ENCODE data around the gene STK26. TPM values are rescaled to one million over a fixed set of nuclear protein-coding genes. Genes with fewer than 3 reads are reported as not detected.

The STK26 gene
- total and polyA plus RNA-seq, 2 of the 13 experiments (the other 11 are each of a cell fraction or from before 2014, with no cell fraction given): 16.9 to 47.9 TPM

- no peak for TF ChIP-seq ZNF614 (CRISPR knock-in tag; IDR thresholded peaks at IDR 0.05; ENCODE audit: borderline replicate concordance)
- no peak for TF ChIP-seq HDAC6 (IDR thresholded peaks at IDR 0.05; ENCODE audit: low read depth, low read length)
- TF ChIP-seq KDM5B (CRISPR knock-in tag; IDR thresholded peaks at IDR 0.05; ENCODE audit: borderline replicate concordance): no peak
- no peak for TF ChIP-seq ZFY (CRISPR knock-in tag; IDR thresholded peaks at IDR 0.05)
- no peak for TF ChIP-seq ZNF724P (CRISPR knock-in tag; IDR thresholded peaks at IDR 0.05; ENCODE audit: borderline replicate concordance)
- TF ChIP-seq YEATS4 (CRISPR knock-in tag; IDR thresholded peaks at IDR 0.05; ENCODE audit: borderline replicate concordance): no peak
These were observed 47.3 kb upstream of the STK26 start (continued) for GRCh38 chrX:131975851-131976250.

DNA sequence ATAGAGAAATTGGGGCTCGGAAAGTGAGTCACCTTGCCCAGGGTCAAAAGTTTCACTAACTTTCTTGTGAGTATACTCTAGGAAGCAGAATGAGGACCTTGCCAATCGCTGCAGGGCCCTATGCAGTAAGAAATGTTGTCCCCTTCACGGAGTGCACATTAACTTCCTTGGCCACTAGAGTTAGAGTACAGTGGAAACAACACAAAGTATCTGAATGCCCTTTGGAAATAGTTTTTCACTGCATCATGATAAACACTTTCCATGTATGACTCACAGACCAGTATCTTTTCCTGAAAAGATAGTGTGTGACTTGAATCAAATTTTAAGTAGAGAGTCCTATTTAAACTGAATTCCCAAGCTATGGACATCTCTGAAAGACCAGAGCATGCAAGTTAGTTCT, 45.5 kb upstream of the STK26 start:
- no peaks in the 10 kb centered on the region for H4K20me1 ChIP-seq (ENCODE audit: insufficient read depth, low read length)
- H3K36me3 ChIP-seq (replicated peaks in 1 of 2; ENCODE audit: control insufficient read depth in 1 of 2, insufficient read depth in 2 of 2, low read length in 2 of 2): no peaks in the 10 kb centered on the region
- intact Hi-C loops (cut with micrococcal nuclease; ENCODE audit: unreplicated experiment) (no loop called here), in situ Hi-C loops (cut with HindIII; ENCODE audit: extremely low pct_ligation_motif_present, low pct_unique_long_range_greater_than_20kb) (no loop called here)
- ChIA-PET POLR2A (no interaction called here), CTCF (ENCODE audit: low intra/inter-chr PET ratio, low total read pairs) (no interaction called here)
- no peaks in the 10 kb centered on the region for H3K27me3 ChIP-seq (ENCODE audit: control insufficient read depth in 1 of 2, insufficient read depth in 2 of 2, low read length in 2 of 2)
- H3K4me3 ChIP-seq (replicated peaks in 1 of 3; ENCODE audit: insufficient read depth in 1 of 3, low read depth in 2 of 3, low read length in 3 of 3): no peak overlapping the region
- BruUV-seq (replicated peaks): no TSS peak
- no peak for TF ChIP-seq ZNF121 (CRISPR knock-in tag; IDR thresholded peaks at IDR 0.05)
- TF ChIP-seq FOSL1 (CRISPR knock-in tag; IDR thresholded peaks at IDR 0.05; ENCODE audit: borderline replicate concordance): no peak
- no peak for TF ChIP-seq ZNF670 (CRISPR knock-in tag; IDR thresholded peaks at IDR 0.05; ENCODE audit: borderline replicate concordance)
- TF ChIP-seq ZNF496 (CRISPR knock-in tag; IDR thresholded peaks at IDR 0.05; ENCODE audit: insufficient replicate concordance): no peak
- TF ChIP-seq ZEB1 (IDR thresholded peaks at IDR 0.05; ENCODE audit: insufficient replicate concordance, low read depth): no peak
- ATAC-seq: no peak
- no CpG with 5 or more reads among the region's 3 CpGs for WGBS (ENCODE audit: low lambda C conversion rate)
- H3K27ac ChIP-seq (ENCODE audit: extremely low read length, insufficient read depth, low read length): no peak overlapping the region
- H3K9me3 ChIP-seq (ENCODE audit: low read length): no peaks in the 10 kb centered on the region
- no peak overlapping the region for H3K4me2 ChIP-seq (ENCODE audit: low read depth, low read length)
- no peak for DNase-seq (ENCODE audit: low spot score)
- H3K9ac ChIP-seq (ENCODE audit: insufficient read depth, low read depth, low read length): no peak overlapping the region
- no peaks in the 10 kb centered on the region for H3K79me2 ChIP-seq (ENCODE audit: insufficient read depth, low read length)
- no peak for FAIRE-seq
- no peak overlapping the region for H2AFZ ChIP-seq (ENCODE audit: low read length)
- no peaks in the 10 kb centered on the region for H3K4me1 ChIP-seq (ENCODE audit: insufficient read depth, low read length)
